ENCODE results near the gene NAAA. TPM values are rescaled to one million over a fixed set of nuclear protein-coding genes. Genes with fewer than 3 reads are reported as not detected.

NAAA gene
- total and polyA plus RNA-seq, 2 of the 13 experiments (the other 11 are each of a cell fraction or from before 2014, with no cell fraction given): 22.4 to 24.6 TPM

DNA sequence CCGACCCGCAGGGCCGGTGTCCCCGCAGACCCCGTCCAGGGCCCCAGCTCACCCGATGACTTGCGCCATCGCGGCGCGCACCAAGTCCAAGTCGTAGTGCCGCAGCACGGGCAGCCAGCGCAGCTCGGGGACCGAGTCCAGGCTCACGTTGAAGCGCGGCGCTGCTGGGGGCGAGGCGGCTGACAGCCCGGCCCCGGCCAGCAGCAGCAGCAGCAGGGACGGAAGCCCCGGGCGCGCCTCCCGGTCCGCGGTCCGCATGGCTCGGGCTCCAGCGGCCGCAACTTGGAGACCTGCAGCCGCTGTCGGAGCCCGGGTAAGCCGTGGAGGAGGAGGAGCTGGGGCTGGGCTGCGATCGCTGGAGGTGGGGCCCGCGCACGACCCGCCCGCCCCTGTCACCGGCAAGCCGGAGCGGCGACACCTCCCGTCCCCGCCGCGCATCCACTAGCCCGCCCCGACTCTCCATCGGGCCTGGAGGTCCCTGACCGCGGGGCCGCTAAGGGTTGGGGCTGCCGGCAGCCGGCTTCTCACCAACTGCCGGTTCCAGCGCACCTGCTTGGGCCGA, at the start of gene NAAA (continued):
- TF ChIP-seq IRF2 (CRISPR knock-in tag; IDR thresholded peaks at IDR 0.05): 0 out of 2 replicates have a peak, but pooled peaks have one; percentile 19
- no peak for TF ChIP-seq ZFP1 (CRISPR knock-in tag; IDR thresholded peaks at IDR 0.05)
- TF ChIP-seq GPN1 (CRISPR knock-in tag; IDR thresholded peaks at IDR 0.05; ENCODE audit: borderline replicate concordance): no peak
- no peak for TF ChIP-seq AGO1 (IDR thresholded peaks at IDR 0.05; ENCODE audit: low read depth, low read length, poor library complexity, severe bottlenecking)
- TF ChIP-seq, protein P1, sequence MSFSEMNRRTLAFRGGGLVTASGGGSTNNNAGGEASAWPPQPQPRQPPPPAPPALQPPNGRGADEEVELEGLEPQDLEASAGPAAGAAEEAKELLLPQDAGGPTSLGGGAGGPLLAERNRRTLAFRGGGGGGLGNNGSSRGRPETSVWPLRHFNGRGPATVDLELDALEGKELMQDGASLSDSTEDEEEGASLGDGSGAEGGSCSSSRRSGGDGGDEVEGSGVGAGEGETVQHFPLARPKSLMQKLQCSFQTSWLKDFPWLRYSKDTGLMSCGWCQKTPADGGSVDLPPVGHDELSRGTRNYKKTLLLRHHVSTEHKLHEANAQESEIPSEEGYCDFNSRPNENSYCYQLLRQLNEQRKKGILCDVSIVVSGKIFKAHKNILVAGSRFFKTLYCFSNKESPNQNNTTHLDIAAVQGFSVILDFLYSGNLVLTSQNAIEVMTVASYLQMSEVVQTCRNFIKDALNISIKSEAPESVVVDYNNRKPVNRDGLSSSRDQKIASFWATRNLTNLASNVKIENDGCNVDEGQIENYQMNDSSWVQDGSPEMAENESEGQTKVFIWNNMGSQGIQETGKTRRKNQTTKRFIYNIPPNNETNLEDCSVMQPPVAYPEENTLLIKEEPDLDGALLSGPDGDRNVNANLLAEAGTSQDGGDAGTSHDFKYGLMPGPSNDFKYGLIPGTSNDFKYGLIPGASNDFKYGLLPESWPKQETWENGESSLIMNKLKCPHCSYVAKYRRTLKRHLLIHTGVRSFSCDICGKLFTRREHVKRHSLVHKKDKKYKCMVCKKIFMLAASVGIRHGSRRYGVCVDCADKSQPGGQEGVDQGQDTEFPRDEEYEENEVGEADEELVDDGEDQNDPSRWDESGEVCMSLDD (CRISPR knock-in tag; IDR thresholded peaks at IDR 0.05; ENCODE audit: borderline replicate concordance): no peak
- no peak for TF ChIP-seq ZNF850 (CRISPR knock-in tag; conservative IDR thresholded peaks at IDR 0.05)
- peak in 1 of 2 experiments; percentile 72; a peak in 3 of 4 replicates for TF ChIP-seq POLR2A (IDR thresholded peaks at IDR 0.05; ENCODE audit: insufficient read depth in 1 of 2, low read depth in 2 of 2, low read length in 2 of 2)
- TF ChIP-seq CBX5 (CRISPR knock-in tag; IDR thresholded peaks at IDR 0.05; ENCODE audit: borderline replicate concordance): no peak
- TF ChIP-seq, protein P2, sequence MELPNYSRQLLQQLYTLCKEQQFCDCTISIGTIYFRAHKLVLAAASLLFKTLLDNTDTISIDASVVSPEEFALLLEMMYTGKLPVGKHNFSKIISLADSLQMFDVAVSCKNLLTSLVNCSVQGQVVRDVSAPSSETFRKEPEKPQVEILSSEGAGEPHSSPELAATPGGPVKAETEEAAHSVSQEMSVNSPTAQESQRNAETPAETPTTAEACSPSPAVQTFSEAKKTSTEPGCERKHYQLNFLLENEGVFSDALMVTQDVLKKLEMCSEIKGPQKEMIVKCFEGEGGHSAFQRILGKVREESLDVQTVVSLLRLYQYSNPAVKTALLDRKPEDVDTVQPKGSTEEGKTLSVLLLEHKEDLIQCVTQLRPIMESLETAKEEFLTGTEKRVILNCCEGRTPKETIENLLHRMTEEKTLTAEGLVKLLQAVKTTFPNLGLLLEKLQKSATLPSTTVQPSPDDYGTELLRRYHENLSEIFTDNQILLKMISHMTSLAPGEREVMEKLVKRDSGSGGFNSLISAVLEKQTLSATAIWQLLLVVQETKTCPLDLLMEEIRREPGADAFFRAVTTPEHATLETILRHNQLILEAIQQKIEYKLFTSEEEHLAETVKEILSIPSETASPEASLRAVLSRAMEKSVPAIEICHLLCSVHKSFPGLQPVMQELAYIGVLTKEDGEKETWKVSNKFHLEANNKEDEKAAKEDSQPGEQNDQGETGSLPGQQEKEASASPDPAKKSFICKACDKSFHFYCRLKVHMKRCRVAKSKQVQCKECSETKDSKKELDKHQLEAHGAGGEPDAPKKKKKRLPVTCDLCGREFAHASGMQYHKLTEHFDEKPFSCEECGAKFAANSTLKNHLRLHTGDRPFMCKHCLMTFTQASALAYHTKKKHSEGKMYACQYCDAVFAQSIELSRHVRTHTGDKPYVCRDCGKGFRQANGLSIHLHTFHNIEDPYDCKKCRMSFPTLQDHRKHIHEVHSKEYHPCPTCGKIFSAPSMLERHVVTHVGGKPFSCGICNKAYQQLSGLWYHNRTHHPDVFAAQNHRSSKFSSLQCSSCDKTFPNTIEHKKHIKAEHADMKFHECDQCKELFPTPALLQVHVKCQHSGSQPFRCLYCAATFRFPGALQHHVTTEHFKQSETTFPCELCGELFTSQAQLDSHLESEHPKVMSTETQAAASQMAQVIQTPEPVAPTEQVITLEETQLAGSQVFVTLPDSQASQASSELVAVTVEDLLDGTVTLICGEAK (IDR thresholded peaks at IDR 0.05): no peak
- TF ChIP-seq, protein P2 (CRISPR knock-in tag; IDR thresholded peaks at IDR 0.05): no peak; the same call in 1 of the 2 replicates
- no peak for TF ChIP-seq ZBTB21 (CRISPR knock-in tag; IDR thresholded peaks at IDR 0.05)
- TF ChIP-seq, protein P3, sequence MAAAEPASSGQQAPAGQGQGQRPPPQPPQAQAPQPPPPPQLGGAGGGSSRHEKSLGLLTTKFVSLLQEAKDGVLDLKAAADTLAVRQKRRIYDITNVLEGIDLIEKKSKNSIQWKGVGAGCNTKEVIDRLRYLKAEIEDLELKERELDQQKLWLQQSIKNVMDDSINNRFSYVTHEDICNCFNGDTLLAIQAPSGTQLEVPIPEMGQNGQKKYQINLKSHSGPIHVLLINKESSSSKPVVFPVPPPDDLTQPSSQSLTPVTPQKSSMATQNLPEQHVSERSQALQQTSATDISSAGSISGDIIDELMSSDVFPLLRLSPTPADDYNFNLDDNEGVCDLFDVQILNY (CRISPR knock-in tag; conservative IDR thresholded peaks at IDR 0.05): no peak
- TF ChIP-seq, protein P4, sequence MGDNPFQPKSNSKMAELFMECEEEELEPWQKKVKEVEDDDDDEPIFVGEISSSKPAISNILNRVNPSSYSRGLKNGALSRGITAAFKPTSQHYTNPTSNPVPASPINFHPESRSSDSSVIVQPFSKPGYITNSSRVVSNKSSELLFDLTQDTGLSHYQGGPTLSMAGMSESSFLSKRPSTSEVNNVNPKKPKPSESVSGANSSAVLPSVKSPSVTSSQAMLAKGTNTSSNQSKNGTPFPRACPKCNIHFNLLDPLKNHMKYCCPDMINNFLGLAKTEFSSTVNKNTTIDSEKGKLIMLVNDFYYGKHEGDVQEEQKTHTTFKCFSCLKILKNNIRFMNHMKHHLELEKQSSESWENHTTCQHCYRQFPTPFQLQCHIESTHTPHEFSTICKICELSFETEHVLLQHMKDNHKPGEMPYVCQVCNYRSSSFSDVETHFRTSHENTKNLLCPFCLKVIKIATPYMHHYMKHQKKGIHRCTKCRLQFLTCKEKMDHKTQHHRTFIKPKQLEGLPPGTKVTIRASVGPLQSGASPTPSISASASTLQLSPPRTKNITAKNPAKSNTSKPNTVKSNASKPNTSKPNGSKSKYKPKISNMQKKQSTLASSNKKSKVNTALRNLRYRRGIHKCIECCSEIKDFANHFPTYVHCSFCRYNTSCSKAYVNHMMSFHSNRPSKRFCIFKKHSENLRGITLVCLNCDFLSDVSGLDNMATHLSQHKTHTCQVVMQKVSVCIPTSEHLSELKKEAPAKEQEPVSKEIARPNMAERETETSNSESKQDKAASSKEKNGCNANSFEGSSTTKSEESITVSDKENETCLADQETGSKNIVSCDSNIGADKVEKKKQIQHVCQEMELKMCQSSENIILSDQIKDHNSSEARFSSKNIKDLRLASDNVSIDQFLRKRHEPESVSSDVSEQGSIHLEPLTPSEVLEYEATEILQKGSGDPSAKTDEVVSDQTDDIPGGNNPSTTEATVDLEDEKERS (CRISPR knock-in tag; IDR thresholded peaks at IDR 0.05): no peak; the same call in 1 of the 2 replicates

All from HepG2 (cell line).